GM06990 (cell line): Measurements from ENCODE around the gene ZBTB44.

Experiments used
- DNase-seq: peaks from one replicate; pipeline ENCODE4 v3.0.0-alpha.2; 2011; ENCODE audit not compliant: insufficient read length; ENCODE audit errors: extremely low read depth
- H3K27me3 ChIP-seq: replicated peaks from 2 replicates; pipeline ENCODE4 v1.6.0; 2011; ENCODE audit warnings: low read length; ENCODE audit not compliant: control insufficient read depth, insufficient read depth
- H3K36me3 ChIP-seq: 2 replicates; pipeline ENCODE4 v1.5.1; 2011; ENCODE audit warnings: low read length; ENCODE audit not compliant: control insufficient read depth, insufficient read depth
- H3K4me3 ChIP-seq: replicated peaks from 2 replicates; pipeline ENCODE4 v1.5.1; 2011; ENCODE audit warnings: low read depth, mild to moderate bottlenecking, control low read depth, low read length
- CTCF ChIP-seq: IDR thresholded peaks from 2 replicates; pipeline ENCODE4 v1.5.1; 2011; ENCODE audit warnings: low read length, control low read depth, mild to moderate bottlenecking, inconsistent platforms; ENCODE audit not compliant: insufficient read depth, poor library complexity, severe bottlenecking

ZBTB44 gene

GRCh38 chr11:130187096-130187495 lies 127.6 kb downstream of the ZBTB44 start:
- H3K36me3 ChIP-seq: no peaks in the 10 kb centered on the region
- no peak for TF ChIP-seq CTCF
- DNase-seq: no peak
- H3K27me3 ChIP-seq: no peaks in the 10 kb centered on the region; the same call in none of the 2 replicates
- no peak overlapping the region for H3K4me3 ChIP-seq

GRCh38 chr11:130183878-130184610 lies 130.7 kb downstream of the ZBTB44 start:
- TF ChIP-seq CTCF: no peak
- peaks cover 1% of the 10 kb centered on the region for H3K27me3 ChIP-seq
- no peak overlapping the region for H3K4me3 ChIP-seq
- H3K36me3 ChIP-seq: no peaks in the 10 kb centered on the region
- no peak for DNase-seq

GRCh38 chr11:130181295-130182272 lies 133.1 kb downstream of the ZBTB44 start:
- no peak for DNase-seq
- no peaks in the 10 kb centered on the region for H3K36me3 ChIP-seq
- no peak overlapping the region for H3K4me3 ChIP-seq
- TF ChIP-seq CTCF: no peak
- peaks cover 1% of the 10 kb centered on the region; the same call in 1 of the 2 replicates for H3K27me3 ChIP-seq

- Histone ChIP-seq H3K27me3 (peaks cover 1% of the 10 kb centered on the region; the same call in 1 of the 2 replicates), H3K4me3 (no peak overlapping the region), H3K36me3 (no peaks in the 10 kb centered on the region)
- TF ChIP-seq CTCF: no peak
- DNase-seq: no peak
These were observed 133.8 kb downstream of the ZBTB44 start for GRCh38 chr11:130180896-130181294.

GRCh38 chr11:130180491-130180890 lies 134.2 kb downstream of the ZBTB44 start:
- no peak for DNase-seq
- H3K4me3 ChIP-seq: no peak overlapping the region
- no peak for TF ChIP-seq CTCF

More at GRCh38 chr11:130180491-130180890, 134.2 kb downstream of the ZBTB44 start:
- no peaks in the 10 kb centered on the region for H3K36me3 ChIP-seq
- peaks cover 1% of the 10 kb centered on the region; the same call in 1 of the 2 replicates for H3K27me3 ChIP-seq
